Suprapubic skin (tissue), 3 donors: ENCODE data around the gene SIK2.

Source experiments
- CTCF ChIP-seq, 2 donors: fragments of 200-600 bp in 1 of 2; fragments of 450-650 bp in 1 of 2; sonication (generic) in 1 of 2; IDR thresholded peaks; one replicate each; pipeline ENCODE4 v1.5.1; 2016 to 2019; ENCODE audit warnings: antibody characterized with exemption in 2 of 2, mild to moderate bottlenecking in 1 of 2, moderate library complexity in 1 of 2
- EP300 ChIP-seq: sonication (generic); formaldehyde crosslinking; IDR thresholded peaks from one replicate; pipeline ENCODE4 v1.6.1; 2017; ENCODE audit warnings: antibody characterized with exemption

GRCh38 chr11:111714522-111714921 is 112.3 kb downstream of the SIK2 start:
- TF ChIP-seq CTCF (IDR thresholded peaks at IDR 0.05), result no peak
- no peak for TF ChIP-seq EP300
